ENCODE results near the gene ASB14. TPM values are rescaled to one million over a fixed set of nuclear protein-coding genes. Genes with fewer than 3 reads are reported as not detected.

Gene ASB14
- total RNA-seq, 1 donor from 2014 or later = 23.3 TPM

DNA sequence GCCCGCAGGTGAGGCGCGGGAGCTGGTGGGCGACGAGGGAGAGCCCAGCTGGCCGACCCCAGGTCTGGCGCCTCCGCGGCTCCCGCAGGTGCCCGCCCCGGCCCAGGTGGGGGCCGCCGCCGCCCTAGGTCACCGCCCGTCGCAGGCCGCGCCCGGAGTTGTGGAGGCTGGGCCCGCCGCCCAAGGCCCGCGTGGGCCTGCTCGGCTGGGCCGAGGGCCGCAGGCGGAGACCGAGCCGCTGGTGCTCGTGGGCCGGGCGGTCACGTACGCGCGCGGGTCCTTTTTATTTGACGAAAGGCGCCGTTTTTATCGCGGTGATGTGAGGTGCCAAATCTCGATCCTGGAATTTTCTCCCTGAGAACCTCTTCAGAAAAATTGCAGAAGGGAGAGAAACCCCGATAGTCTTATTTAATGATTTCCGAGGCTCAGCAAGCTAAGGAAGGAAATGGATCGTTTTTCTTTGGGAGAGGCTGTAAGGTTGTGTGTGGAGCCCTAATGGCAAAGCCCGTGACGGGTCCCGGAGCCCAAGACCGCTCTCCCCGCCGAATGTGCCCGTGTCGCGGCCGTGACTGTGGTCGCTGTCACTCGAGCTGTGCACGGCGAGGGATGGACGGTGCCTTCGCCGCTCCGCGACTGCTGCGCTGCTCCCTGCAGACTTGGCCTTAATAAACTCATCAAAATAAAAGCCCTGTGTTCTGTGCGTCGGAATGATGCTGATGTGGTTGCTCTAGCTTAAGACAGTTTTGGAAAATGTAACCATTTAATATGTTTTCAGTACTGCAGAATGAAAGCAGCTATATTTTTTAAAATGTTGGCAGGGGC, 64.3 kb downstream of the ASB14 start:
- H3K9me3 ChIP-seq (replicated peaks) = no peaks in the 10 kb centered on the region
- no peaks in the 10 kb centered on the region for H3K36me3 ChIP-seq
- H3K27me3 ChIP-seq (ENCODE audit: low read depth) = no peaks in the 10 kb centered on the region
- DNase-seq = peak; percentile 43
- peak overlapping the region; percentile 80 for H3K4me3 ChIP-seq
- TF ChIP-seq, protein P1, sequence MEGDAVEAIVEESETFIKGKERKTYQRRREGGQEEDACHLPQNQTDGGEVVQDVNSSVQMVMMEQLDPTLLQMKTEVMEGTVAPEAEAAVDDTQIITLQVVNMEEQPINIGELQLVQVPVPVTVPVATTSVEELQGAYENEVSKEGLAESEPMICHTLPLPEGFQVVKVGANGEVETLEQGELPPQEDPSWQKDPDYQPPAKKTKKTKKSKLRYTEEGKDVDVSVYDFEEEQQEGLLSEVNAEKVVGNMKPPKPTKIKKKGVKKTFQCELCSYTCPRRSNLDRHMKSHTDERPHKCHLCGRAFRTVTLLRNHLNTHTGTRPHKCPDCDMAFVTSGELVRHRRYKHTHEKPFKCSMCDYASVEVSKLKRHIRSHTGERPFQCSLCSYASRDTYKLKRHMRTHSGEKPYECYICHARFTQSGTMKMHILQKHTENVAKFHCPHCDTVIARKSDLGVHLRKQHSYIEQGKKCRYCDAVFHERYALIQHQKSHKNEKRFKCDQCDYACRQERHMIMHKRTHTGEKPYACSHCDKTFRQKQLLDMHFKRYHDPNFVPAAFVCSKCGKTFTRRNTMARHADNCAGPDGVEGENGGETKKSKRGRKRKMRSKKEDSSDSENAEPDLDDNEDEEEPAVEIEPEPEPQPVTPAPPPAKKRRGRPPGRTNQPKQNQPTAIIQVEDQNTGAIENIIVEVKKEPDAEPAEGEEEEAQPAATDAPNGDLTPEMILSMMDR (IDR thresholded peaks at IDR 0.05; ENCODE audit: borderline replicate concordance) = no peak
- intact Hi-C loops (cut with micrococcal nuclease) = no loop called here
- peaks cover 37% of the 10 kb centered on the region for H3K4me1 ChIP-seq
- peak overlapping the region; percentile 96 for H3K27ac ChIP-seq (replicated peaks)

DNA sequence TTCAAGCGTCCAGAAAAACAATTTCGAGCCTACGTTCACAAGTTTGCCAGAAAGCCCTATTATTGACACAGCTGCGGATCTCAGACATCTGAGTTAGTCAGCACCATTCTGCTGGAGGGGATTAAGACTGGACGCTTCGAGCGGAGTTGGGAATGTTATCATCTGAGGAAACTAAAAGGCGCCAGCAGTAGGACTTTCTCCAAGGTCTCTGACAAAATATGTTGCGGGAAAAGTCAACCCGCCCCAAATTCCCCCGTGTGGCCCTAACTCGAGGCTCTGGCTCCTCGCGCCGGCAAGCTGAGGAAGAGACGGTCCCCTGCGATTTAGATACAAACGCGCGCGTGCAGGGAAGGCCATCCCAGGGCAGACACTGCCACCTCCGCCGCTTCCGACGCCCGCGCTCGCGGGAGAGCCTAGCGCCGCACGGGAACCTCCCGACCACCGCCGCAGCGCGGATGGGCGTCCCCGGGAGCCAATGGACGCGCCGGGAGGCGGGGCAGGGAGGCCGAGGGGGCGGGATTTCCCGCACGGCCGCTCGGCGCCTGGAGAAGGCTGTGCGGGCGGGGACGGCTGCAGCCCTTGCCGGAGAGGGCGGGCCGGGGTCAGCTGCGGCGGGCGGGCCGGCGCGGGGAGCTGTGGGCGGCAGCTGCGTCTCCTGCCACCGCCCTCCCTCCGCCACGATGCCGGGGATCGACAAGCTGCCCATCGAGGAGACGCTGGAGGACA, 65.1 kb downstream of the ASB14 start, which contains the start of gene APPL1:
Gene APPL1, plus strand, starts transcription at position 526 of the 726 bp plus-strand sequence. Its CDS starts 155 bp downstream, at position 681.
- peak within 1 kb of the TSS; percentile 80 for H3K4me3 ChIP-seq
- intact Hi-C loops (cut with micrococcal nuclease) = no loop called here
- no peaks in the 10 kb centered on the region for H3K36me3 ChIP-seq
- TF ChIP-seq, protein P1 (IDR thresholded peaks at IDR 0.05; ENCODE audit: borderline replicate concordance) = no peak
- H3K27ac ChIP-seq (replicated peaks) = peak within 1 kb of the TSS; percentile 96
- DNase-seq = peak; percentile 95
- peaks cover 37% of the 10 kb centered on the region for H3K4me1 ChIP-seq
- no peaks in the 10 kb centered on the region for H3K27me3 ChIP-seq (ENCODE audit: low read depth)
- no peaks in the 10 kb centered on the region for H3K9me3 ChIP-seq (replicated peaks)

DNA sequence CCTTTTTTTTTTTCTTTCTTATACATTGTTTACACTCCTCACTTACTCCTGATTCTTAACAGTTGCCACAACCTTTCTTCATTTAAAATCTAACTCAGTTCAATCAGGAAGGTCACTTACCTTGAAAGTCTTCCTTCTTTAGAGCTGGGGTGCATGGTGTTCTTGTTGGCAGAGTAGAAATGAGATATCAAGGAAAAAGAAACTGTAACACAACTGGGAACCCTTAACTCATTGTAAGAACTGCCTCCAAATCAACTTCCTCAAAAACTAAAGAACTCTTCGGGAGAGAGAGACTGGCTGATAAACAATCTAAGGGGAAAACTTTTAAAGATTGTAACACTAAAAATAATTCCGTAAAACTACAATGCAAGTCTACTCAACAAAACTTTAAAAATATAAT, 66.3 kb downstream of the ASB14 start:
- intact Hi-C loops (cut with micrococcal nuclease) = no loop called here
- Histone ChIP-seq H3K4me3 (no peak overlapping the region), H3K27me3 (ENCODE audit: low read depth) (no peaks in the 10 kb centered on the region), H3K4me1 (peaks cover 37% of the 10 kb centered on the region), H3K27ac (replicated peaks) (no peak overlapping the region), H3K9me3 (replicated peaks) (no peaks in the 10 kb centered on the region), H3K36me3 (no peaks in the 10 kb centered on the region)
- TF ChIP-seq, protein P1 (IDR thresholded peaks at IDR 0.05; ENCODE audit: borderline replicate concordance) = no peak
- DNase-seq = no peak

DNA sequence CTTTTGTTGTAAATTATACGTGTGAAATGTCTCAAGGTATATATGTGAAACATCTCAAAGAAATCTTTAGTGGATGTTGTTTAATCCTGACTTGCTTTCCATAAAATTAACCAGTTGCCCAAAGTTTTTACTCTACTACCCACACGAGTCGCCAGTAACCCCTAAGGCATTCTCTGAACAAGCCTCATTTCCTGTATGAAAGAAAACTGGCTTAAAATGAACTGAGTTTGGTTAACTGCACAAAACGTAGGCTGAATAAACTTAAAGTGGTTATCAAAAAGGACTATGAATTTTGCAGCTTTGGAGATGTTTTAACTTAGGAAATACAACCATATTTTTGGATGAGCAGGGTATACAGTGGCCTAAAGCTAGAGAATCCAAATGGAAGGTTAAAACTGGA, 67.6 kb downstream of the ASB14 start:
- H3K27ac ChIP-seq (replicated peaks) = no peak overlapping the region
- intact Hi-C loops (cut with micrococcal nuclease) = loop anchor here (5.0 kb wide), 1 partner anchor 123 kb away; no protein-coding TSS in a partner anchor
- no peak for DNase-seq
- TF ChIP-seq, protein P1 (IDR thresholded peaks at IDR 0.05; ENCODE audit: borderline replicate concordance) = no peak
- H3K36me3 ChIP-seq = no peaks in the 10 kb centered on the region
- no peaks in the 10 kb centered on the region for H3K27me3 ChIP-seq (ENCODE audit: low read depth)
- no peaks in the 10 kb centered on the region for H3K9me3 ChIP-seq (replicated peaks)
- no peak overlapping the region for H3K4me3 ChIP-seq
- H3K4me1 ChIP-seq = peaks cover 26% of the 10 kb centered on the region

DNA sequence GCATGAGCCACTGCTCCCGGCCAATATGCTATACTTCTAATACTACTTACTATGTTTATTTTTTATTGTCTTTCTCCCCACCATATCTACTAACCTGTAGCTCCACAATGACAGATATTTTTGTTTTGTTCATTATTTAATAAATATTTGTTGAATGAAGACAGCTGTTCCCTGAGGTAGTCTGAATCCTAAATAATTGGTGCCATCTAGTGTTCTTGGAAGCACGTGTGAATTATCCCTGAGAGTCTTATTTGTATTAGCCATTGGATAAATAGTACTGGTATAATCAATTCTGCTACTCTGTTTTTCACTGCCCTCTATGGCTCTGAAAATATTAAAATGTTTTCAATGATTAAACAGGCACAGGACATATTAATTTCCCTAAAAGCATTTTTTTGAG, 70.6 kb downstream of the ASB14 start:
- DNase-seq = no peak
- Histone ChIP-seq H3K4me1 (peaks cover 5% of the 10 kb centered on the region), H3K27me3 (ENCODE audit: low read depth) (no peaks in the 10 kb centered on the region), H3K9me3 (replicated peaks) (no peaks in the 10 kb centered on the region), H3K27ac (replicated peaks) (no peak overlapping the region), H3K36me3 (no peaks in the 10 kb centered on the region), H3K4me3 (no peak overlapping the region)
- intact Hi-C loops (cut with micrococcal nuclease) = loop anchor here (5.0 kb wide), 1 partner anchor 120 kb away; no protein-coding TSS in a partner anchor
- TF ChIP-seq, protein P1 (IDR thresholded peaks at IDR 0.05; ENCODE audit: borderline replicate concordance) = peak; percentile 46

Other genes with a start within 250 kb of the ASB14 start
- gene SPATA12, start 232.0 kb downstream of the ASB14 start, total RNA-seq = not detected
- gene IL17RD, start 127.3 kb downstream of the ASB14 start, total RNA-seq = 9.6 TPM
- gene HESX1, start 92.7 kb downstream of the ASB14 start, total RNA-seq = 0.30 TPM
- 51.4 TPM for gene APPL1, start 65.0 kb downstream of the ASB14 start, total RNA-seq